ENCODE measurements around the gene CANT1.

GRCh38 chr17:79014158-79014758 is 4.7 kb upstream of the CANT1 start:
- TF ChIP-seq, protein P1, sequence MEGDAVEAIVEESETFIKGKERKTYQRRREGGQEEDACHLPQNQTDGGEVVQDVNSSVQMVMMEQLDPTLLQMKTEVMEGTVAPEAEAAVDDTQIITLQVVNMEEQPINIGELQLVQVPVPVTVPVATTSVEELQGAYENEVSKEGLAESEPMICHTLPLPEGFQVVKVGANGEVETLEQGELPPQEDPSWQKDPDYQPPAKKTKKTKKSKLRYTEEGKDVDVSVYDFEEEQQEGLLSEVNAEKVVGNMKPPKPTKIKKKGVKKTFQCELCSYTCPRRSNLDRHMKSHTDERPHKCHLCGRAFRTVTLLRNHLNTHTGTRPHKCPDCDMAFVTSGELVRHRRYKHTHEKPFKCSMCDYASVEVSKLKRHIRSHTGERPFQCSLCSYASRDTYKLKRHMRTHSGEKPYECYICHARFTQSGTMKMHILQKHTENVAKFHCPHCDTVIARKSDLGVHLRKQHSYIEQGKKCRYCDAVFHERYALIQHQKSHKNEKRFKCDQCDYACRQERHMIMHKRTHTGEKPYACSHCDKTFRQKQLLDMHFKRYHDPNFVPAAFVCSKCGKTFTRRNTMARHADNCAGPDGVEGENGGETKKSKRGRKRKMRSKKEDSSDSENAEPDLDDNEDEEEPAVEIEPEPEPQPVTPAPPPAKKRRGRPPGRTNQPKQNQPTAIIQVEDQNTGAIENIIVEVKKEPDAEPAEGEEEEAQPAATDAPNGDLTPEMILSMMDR (IDR thresholded peaks at IDR 0.05): no peak
- TF ChIP-seq POLR2A (IDR thresholded peaks at IDR 0.05): no peak
